Glutamatergic neuron (in vitro differentiated cells): ENCODE results near the gene WDR82. TPM values are rescaled to one million over a fixed set of nuclear protein-coding genes. Genes with fewer than 3 reads are reported as not detected.
"Not testable (repeated sequence)": the region's sequence is repeated elsewhere in the genome, so short reads cannot be mapped to it uniquely, and the experiment has no call there.

Experiments used
- DNase-seq: peaks from one replicate; pipeline ENCODE4 v3.0.0; 2022
- H3K27ac Mint-ChIP-seq: one replicate; pipeline ENCODE4 v1.8.0; 2020; ENCODE audit warnings: mild to moderate bottlenecking, mixed read lengths, inconsistent platforms; ENCODE audit not compliant: unreplicated experiment
- H3K27me3 Mint-ChIP-seq: one replicate; pipeline ENCODE4 v1.8.0; 2020; ENCODE audit warnings: mild to moderate bottlenecking, moderate library complexity, mixed read lengths, inconsistent platforms; ENCODE audit not compliant: unreplicated experiment
- H3K36me3 Mint-ChIP-seq: one replicate; pipeline ENCODE4 v1.8.0; 2020; ENCODE audit warnings: mild to moderate bottlenecking, mixed read lengths, inconsistent platforms; ENCODE audit not compliant: unreplicated experiment
- H3K4me1 Mint-ChIP-seq: one replicate; pipeline ENCODE4 v1.8.0; 2020; ENCODE audit warnings: mild to moderate bottlenecking, low read depth, mixed read lengths, inconsistent platforms; ENCODE audit not compliant: unreplicated experiment
- H3K4me3 Mint-ChIP-seq: one replicate; pipeline ENCODE4 v1.8.0; 2020; ENCODE audit warnings: mild to moderate bottlenecking, mixed read lengths, inconsistent platforms; ENCODE audit not compliant: unreplicated experiment
- H3K9me3 Mint-ChIP-seq: one replicate; pipeline ENCODE4 v1.8.0; 2020; ENCODE audit warnings: mild to moderate bottlenecking, moderate library complexity, mixed read lengths, inconsistent platforms; ENCODE audit not compliant: unreplicated experiment
- CTCF ChIP-seq: fragments of 200-600 bp; sonication (generic); IDR thresholded peaks from one replicate; pipeline ENCODE4 v1.5.0; 2021; ENCODE audit not compliant: partially characterized antibody, unreplicated experiment
- total RNA-seq: library from RNA; stranded (reverse); fragmentation: NEBNext Ultra II Directional; extraction: Animal tissue kit (Norgen Biotek cat#: 25700); gene quantifications from one replicate; pipeline ENCODE4 v1.2.1, GENCODE V29; 2021; ENCODE audit not compliant: unreplicated experiment

WDR82 gene
- total RNA-seq, 1 donor from 2014 or later, result 118 TPM

- H3K9me3 Mint-ChIP-seq, result peaks cover 10% of the 10 kb centered on the region
- no peak for DNase-seq
- peaks cover 7% of the 10 kb centered on the region for H3K4me1 Mint-ChIP-seq
- TF ChIP-seq CTCF, result no peak
- H3K27ac Mint-ChIP-seq, result no peak overlapping the region
- H3K27me3 Mint-ChIP-seq, result peaks cover 6% of the 10 kb centered on the region
- no peak overlapping the region for H3K4me3 Mint-ChIP-seq
- peaks cover 5% of the 10 kb centered on the region for H3K36me3 Mint-ChIP-seq
These were observed 5.6 kb downstream of the WDR82 start for GRCh38 chr3:52272831-52273230.

GRCh38 chr3:52272172-52272571, 6.3 kb downstream of the WDR82 start:
- not testable (repeated sequence) for DNase-seq, H3K27me3 Mint-ChIP-seq, H3K36me3 Mint-ChIP-seq, H3K9me3 Mint-ChIP-seq, H3K4me3 Mint-ChIP-seq, H3K27ac Mint-ChIP-seq, H3K4me1 Mint-ChIP-seq

- no peak for DNase-seq
- H3K27ac Mint-ChIP-seq, result no peak overlapping the region
- H3K4me3 Mint-ChIP-seq, result no peak overlapping the region
- no peaks in the 10 kb centered on the region for H3K36me3 Mint-ChIP-seq
- TF ChIP-seq CTCF, result no peak
- no peaks in the 10 kb centered on the region for H3K4me1 Mint-ChIP-seq
- H3K27me3 Mint-ChIP-seq, result no peaks in the 10 kb centered on the region
- peaks cover 2% of the 10 kb centered on the region for H3K9me3 Mint-ChIP-seq
These were observed 8.1 kb downstream of the WDR82 start for GRCh38 chr3:52270252-52270754.

- no peak for TF ChIP-seq CTCF
- Mint-ChIP-seq H3K4me1 (no peaks in the 10 kb centered on the region), H3K9me3 (peaks cover 2% of the 10 kb centered on the region), H3K36me3 (no peaks in the 10 kb centered on the region), H3K4me3 (no peak overlapping the region), H3K27me3 (no peaks in the 10 kb centered on the region), H3K27ac (no peak overlapping the region)
- DNase-seq, result no peak
These were observed 8.7 kb downstream of the WDR82 start for GRCh38 chr3:52269776-52270175.

GRCh38 chr3:52268036-52268435, 10.4 kb downstream of the WDR82 start:
- no peaks in the 10 kb centered on the region for H3K36me3 Mint-ChIP-seq
- no peaks in the 10 kb centered on the region for H3K27me3 Mint-ChIP-seq
- no peak overlapping the region for H3K4me3 Mint-ChIP-seq
- DNase-seq, result no peak
- no peak for TF ChIP-seq CTCF
- peaks cover 1% of the 10 kb centered on the region for H3K4me1 Mint-ChIP-seq
- no peak overlapping the region for H3K27ac Mint-ChIP-seq
- H3K9me3 Mint-ChIP-seq, result peaks cover 2% of the 10 kb centered on the region

GRCh38 chr3:52265387-52265786, 13.1 kb downstream of the WDR82 start:
- no peak for DNase-seq
- Mint-ChIP-seq H3K9me3 (peaks cover 2% of the 10 kb centered on the region), H3K4me3 (no peak overlapping the region), H3K4me1 (peaks cover 1% of the 10 kb centered on the region), H3K27ac (no peak overlapping the region), H3K36me3 (no peaks in the 10 kb centered on the region), H3K27me3 (no peaks in the 10 kb centered on the region)
- no peak for TF ChIP-seq CTCF
